ENCODE measurements around the gene EYS.

DNA sequence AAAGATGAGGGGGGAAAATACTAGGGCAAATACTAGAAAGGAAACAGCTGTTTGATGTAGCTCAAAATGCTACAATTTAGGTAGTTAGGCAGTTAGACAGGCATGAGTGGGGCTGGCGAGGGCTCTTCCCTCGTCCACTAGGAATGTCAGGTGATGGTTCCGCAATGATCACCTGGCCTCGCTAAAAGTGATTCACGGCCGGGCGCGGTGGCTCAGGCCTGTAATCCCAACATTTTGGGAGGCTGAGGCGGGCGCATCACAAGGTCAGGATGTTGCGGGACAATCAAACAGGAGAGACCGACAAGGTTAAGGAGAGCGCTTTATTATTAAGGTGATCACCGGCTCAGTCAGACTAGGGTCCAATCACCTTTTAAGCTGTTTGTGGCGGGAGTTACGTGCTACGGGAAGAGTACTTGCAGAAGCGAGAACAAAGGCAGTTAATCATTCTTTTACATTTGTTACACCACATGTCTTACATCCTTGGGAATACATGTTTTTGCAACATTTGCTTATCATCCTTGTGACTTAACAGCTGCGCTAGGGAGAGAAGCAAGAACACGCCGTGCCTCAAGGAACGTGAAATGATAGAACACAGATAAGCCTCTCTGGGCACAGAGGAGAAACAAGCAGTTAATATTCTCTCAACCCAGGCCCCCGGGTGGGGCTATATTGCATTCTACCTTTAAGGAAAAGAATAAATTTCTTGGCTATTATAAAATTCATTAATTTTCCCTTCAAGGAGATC is 1025.4 kb downstream of the EYS start:
- no peak for TF ChIP-seq TAF1 (IDR thresholded peaks at IDR 0.05; ENCODE audit: borderline replicate concordance, low read depth, low read length)
- TF ChIP-seq, protein P1, sequence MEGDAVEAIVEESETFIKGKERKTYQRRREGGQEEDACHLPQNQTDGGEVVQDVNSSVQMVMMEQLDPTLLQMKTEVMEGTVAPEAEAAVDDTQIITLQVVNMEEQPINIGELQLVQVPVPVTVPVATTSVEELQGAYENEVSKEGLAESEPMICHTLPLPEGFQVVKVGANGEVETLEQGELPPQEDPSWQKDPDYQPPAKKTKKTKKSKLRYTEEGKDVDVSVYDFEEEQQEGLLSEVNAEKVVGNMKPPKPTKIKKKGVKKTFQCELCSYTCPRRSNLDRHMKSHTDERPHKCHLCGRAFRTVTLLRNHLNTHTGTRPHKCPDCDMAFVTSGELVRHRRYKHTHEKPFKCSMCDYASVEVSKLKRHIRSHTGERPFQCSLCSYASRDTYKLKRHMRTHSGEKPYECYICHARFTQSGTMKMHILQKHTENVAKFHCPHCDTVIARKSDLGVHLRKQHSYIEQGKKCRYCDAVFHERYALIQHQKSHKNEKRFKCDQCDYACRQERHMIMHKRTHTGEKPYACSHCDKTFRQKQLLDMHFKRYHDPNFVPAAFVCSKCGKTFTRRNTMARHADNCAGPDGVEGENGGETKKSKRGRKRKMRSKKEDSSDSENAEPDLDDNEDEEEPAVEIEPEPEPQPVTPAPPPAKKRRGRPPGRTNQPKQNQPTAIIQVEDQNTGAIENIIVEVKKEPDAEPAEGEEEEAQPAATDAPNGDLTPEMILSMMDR (IDR thresholded peaks at IDR 0.05), result no peak
- no peak for TF ChIP-seq POLR2AphosphoS5 (IDR thresholded peaks at IDR 0.05; ENCODE audit: low read depth, low read length)
- TF ChIP-seq EZH2phosphoT487 (IDR thresholded peaks at IDR 0.05; ENCODE audit: borderline replicate concordance, low read depth), result no peak

All from SK-N-SH (cell line).